OCI-LY1 (cell line): ENCODE measurements around the gene NRP1.

ENCODE experiments used
- H2AFZ ChIP-seq: fragments of 200-600 bp; sonication (generic), shearing (Covaris generic); 2 replicates; pipeline ENCODE4 v1.6.0; 2014; ENCODE audit warnings: antibody characterized with exemption, mild to moderate bottlenecking, low read length
- H3F3A ChIP-seq: fragments of 200-600 bp; sonication (generic), shearing (Covaris generic); 2 replicates; pipeline ENCODE4 v1.6.0; 2014; ENCODE audit warnings: mild to moderate bottlenecking, antibody characterized with exemption, low read length, moderate library complexity; ENCODE audit not compliant: insufficient read depth
- H3K27ac ChIP-seq: fragments of 200-600 bp; sonication (generic); 2 replicates; pipeline ENCODE4 v1.5.1; 2014; ENCODE audit warnings: low read length, mixed run types, mild to moderate bottlenecking, low read depth; ENCODE audit not compliant: poor library complexity, severe bottlenecking
- H3K27me3 ChIP-seq: fragments of 200-600 bp; sonication (generic); 2 replicates; pipeline ENCODE4 v1.6.0; 2014; ENCODE audit warnings: antibody characterized with exemption, mild to moderate bottlenecking, low read length, moderate library complexity; ENCODE audit not compliant: insufficient read depth
- H3K36me3 ChIP-seq: fragments of 200-600 bp; sonication (generic); 2 replicates; pipeline ENCODE4 v1.6.1; 2014; ENCODE audit warnings: mild to moderate bottlenecking, antibody characterized with exemption, low read length, moderate library complexity, mixed read lengths; ENCODE audit not compliant: insufficient read depth
- H3K4me1 ChIP-seq: fragments of 200-600 bp; sonication (generic); 2 replicates; pipeline ENCODE4 v1.5.1; 2014; ENCODE audit warnings: mild to moderate bottlenecking, low read length, moderate library complexity; ENCODE audit not compliant: insufficient read depth, severe bottlenecking
- H3K4me2 ChIP-seq: fragments of 200-600 bp; sonication (generic), shearing (Covaris generic); 2 replicates; pipeline ENCODE4 v1.6.1; 2014; ENCODE audit warnings: low read length
- H3K4me3 ChIP-seq: fragments of 200-600 bp; sonication (generic); 2 replicates; pipeline ENCODE4 v1.5.1; 2014; ENCODE audit warnings: low read length, low read depth, mild to moderate bottlenecking, mixed read lengths; ENCODE audit not compliant: poor library complexity, severe bottlenecking
- H3K79me2 ChIP-seq: fragments of 200-600 bp; shearing (Covaris generic); 2 replicates; pipeline ENCODE4 v1.6.1; 2016; ENCODE audit warnings: mixed run types, low read length, mixed read lengths; ENCODE audit not compliant: insufficient read depth
- H3K9ac ChIP-seq: fragments of 200-600 bp; sonication (generic), shearing (Covaris generic); 2 replicates; pipeline ENCODE4 v1.6.1; 2014; ENCODE audit warnings: mild to moderate bottlenecking, low read length, mixed read lengths
- H3K9me2 ChIP-seq: fragments of 200-600 bp; sonication (generic), shearing (Covaris generic); 2 replicates; pipeline ENCODE4 v1.6.1; 2014; ENCODE audit warnings: low read depth, mild to moderate bottlenecking, low read length, mixed read lengths
- H3K9me3 ChIP-seq: fragments of 200-600 bp; shearing (Covaris generic); 2 replicates; pipeline ENCODE4 v1.6.1; 2014; ENCODE audit warnings: low read length, mixed read lengths
- H4K20me1 ChIP-seq: fragments of 200-600 bp; sonication (generic), shearing (Covaris generic); 2 replicates; pipeline ENCODE4 v1.6.0; 2016; ENCODE audit warnings: mild to moderate bottlenecking, low read length; ENCODE audit not compliant: insufficient read depth
- EZH2 ChIP-seq: fragments of 200-600 bp; sonication (generic), shearing (Covaris generic); IDR thresholded peaks from 2 replicates; pipeline ENCODE4 v1.8.0; 2017; ENCODE audit warnings: borderline replicate concordance, mixed run types, mild to moderate bottlenecking, antibody characterized with exemption, low read length, moderate library complexity, mixed read lengths
- TF ChIP-seq, protein P1 (sequence below): fragments of 200-600 bp; sonication (generic), shearing (Covaris generic); IDR thresholded peaks from 2 replicates; pipeline ENCODE4 v1.5.1; 2017; ENCODE audit warnings: mild to moderate bottlenecking, antibody characterized with exemption, low read length, moderate library complexity, mixed read lengths

Gene NRP1

DNA sequence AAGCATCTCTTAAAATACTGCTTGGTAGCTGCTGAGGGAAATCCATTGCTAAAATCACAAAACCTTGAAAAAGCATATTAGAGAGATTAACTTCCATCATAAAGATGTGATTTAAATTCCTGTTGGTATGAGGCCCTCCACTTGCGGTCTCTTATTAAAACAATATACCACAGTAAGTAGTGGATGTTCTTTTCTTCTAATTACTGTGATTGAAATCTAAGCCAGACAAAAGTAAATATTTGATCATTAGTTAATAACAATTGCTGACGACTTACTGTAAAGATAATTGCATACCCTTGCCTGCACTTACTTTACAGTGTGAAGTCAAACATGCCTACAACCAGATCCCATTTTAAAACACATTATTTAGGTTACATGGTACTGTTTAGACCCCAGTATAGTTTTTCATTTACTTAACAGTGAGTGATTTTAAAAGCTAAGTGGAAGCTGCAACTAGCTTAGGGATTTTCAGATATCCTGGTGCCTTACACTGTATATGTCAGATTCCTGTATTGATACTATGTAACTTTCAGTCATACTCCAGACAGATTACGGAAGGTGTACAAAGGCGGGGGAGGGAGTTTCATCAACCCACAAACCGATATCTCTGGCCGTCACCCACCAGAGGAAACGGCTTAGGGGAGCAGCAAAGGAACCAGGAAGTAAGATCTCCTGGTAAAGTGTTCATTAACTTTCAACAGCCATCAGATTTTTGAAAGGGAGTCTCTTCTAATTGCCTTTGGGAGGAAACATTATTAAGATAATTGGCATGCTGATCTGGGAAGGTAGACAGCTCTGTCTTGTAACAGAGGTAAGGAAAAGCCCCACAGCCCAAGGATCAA lies 986 bp downstream of the NRP1 start:
- no peak overlapping the region for H2AFZ ChIP-seq

DNA sequence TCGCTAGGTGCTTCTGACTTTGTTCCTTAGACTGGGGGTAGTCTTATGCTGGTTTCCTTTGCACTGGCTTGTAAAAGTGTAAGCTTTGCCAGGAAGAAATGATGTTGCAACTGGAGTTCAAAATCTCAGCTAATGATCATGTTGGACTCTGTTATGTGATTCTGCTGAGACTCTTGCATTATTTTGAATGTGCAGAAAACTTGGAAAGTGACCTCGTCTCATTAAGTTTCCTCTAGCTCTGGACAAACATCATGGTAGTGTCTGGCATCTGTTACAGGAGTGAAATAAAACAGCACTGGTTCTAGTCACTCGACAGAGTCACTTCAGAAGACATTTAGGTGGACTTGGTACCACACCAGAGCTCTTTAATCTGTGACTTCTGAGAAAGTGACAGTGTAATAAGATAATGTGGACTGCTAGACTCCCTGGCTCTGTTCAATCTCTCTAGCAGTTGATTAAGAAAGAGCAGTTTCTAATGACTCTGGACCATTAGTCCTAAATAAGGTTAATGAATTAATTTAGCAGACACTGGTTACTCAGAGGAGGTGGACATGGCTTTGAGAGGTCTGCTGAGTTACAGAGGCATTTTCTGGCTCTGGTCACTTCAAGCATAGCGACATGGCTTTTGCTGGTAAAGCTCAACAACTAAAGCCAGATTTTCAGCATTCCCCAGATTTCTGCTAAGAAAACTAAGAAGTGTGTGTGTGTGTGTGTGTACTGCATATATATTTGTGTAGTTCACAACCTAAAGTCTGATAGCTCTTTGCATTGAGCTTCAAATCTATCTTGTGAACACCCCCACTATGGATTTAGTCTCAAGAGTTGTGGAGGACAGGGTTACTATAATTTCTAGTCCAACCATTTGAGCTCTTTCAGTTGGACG lies 2.0 kb downstream of the NRP1 start:
- no peaks in the 10 kb centered on the region for H3K9me3 ChIP-seq
- H3K9ac ChIP-seq: no peak overlapping the region
- no peaks in the 10 kb centered on the region for H3F3A ChIP-seq
- H3K4me2 ChIP-seq: no peak overlapping the region
- H3K79me2 ChIP-seq: no peaks in the 10 kb centered on the region
- H3K27ac ChIP-seq: no peak overlapping the region
- no peak overlapping the region for H2AFZ ChIP-seq
- H3K4me1 ChIP-seq: no peaks in the 10 kb centered on the region
- TF ChIP-seq, protein P1, sequence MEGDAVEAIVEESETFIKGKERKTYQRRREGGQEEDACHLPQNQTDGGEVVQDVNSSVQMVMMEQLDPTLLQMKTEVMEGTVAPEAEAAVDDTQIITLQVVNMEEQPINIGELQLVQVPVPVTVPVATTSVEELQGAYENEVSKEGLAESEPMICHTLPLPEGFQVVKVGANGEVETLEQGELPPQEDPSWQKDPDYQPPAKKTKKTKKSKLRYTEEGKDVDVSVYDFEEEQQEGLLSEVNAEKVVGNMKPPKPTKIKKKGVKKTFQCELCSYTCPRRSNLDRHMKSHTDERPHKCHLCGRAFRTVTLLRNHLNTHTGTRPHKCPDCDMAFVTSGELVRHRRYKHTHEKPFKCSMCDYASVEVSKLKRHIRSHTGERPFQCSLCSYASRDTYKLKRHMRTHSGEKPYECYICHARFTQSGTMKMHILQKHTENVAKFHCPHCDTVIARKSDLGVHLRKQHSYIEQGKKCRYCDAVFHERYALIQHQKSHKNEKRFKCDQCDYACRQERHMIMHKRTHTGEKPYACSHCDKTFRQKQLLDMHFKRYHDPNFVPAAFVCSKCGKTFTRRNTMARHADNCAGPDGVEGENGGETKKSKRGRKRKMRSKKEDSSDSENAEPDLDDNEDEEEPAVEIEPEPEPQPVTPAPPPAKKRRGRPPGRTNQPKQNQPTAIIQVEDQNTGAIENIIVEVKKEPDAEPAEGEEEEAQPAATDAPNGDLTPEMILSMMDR: no peak
- TF ChIP-seq EZH2: no peak
- no peaks in the 10 kb centered on the region for H4K20me1 ChIP-seq
- H3K36me3 ChIP-seq: no peaks in the 10 kb centered on the region
- no peak overlapping the region for H3K4me3 ChIP-seq
- no peaks in the 10 kb centered on the region for H3K27me3 ChIP-seq
- H3K9me2 ChIP-seq: no peaks in the 10 kb centered on the region

More for the DNA sequence above, 986 bp downstream of the NRP1 start:
- Histone ChIP-seq H3K4me2 (no peak overlapping the region), H3K4me3 (no peak overlapping the region), H3K79me2 (no peaks in the 10 kb centered on the region), H4K20me1 (no peaks in the 10 kb centered on the region), H3K9ac (no peak overlapping the region), H3K4me1 (no peaks in the 10 kb centered on the region), H3K27ac (no peak overlapping the region), H3K9me3 (no peaks in the 10 kb centered on the region), H3K36me3 (no peaks in the 10 kb centered on the region), H3K9me2 (no peaks in the 10 kb centered on the region), H3K27me3 (no peaks in the 10 kb centered on the region), H3F3A (no peaks in the 10 kb centered on the region)
- TF ChIP-seq, protein P1: no peak
- TF ChIP-seq EZH2: no peak

DNA sequence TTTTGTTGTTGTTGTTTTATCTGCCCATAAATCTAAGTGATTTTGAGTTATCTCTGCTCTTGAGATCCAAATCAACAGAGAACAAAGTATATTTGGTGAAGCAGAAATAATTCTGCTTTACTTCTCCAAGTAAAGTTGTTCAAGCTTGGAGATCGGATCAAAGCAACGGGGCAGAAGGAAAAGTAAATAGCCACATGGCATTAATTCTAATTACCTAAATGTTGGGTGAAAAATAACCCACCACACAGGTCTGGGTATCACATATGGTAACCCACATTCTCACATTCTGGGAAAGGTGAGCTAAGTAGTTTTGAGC lies 3.1 kb downstream of the NRP1 start:
- no peaks in the 10 kb centered on the region for H3K4me1 ChIP-seq
- no peak overlapping the region for H2AFZ ChIP-seq
- H4K20me1 ChIP-seq: no peaks in the 10 kb centered on the region
- no peak overlapping the region for H3K9ac ChIP-seq
- no peak overlapping the region for H3K4me2 ChIP-seq
- H3K27me3 ChIP-seq: no peaks in the 10 kb centered on the region
- H3K36me3 ChIP-seq: no peaks in the 10 kb centered on the region
- H3K9me3 ChIP-seq: no peaks in the 10 kb centered on the region
- no peaks in the 10 kb centered on the region for H3K9me2 ChIP-seq
- no peak for TF ChIP-seq EZH2
- TF ChIP-seq, protein P1: no peak
- no peak overlapping the region for H3K27ac ChIP-seq
- H3F3A ChIP-seq: no peaks in the 10 kb centered on the region
- H3K79me2 ChIP-seq: no peaks in the 10 kb centered on the region
- H3K4me3 ChIP-seq: no peak overlapping the region
